ENCODE measurements around the gene IL24.

DNA sequence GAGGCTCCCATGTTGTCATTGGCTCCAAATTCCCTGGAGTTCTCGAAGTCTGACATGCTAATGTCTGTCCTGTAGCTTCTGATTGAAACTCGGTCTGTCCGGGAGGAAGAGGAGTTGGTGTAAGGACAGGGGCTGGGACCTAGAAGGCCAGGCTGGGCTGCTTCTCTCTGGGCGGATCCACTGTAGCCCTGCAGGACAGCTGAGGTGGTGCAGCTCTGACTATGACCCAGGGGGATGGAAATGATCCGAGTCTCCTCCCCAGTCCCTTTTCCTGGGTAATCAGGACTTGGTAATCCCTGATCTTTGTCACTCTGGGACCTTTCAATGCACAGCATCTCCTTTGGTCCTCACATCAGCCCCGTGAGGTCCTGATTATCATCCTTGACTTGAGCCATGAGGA, 34.5 kb downstream of the IL24 start:
- TF ChIP-seq, protein P1, sequence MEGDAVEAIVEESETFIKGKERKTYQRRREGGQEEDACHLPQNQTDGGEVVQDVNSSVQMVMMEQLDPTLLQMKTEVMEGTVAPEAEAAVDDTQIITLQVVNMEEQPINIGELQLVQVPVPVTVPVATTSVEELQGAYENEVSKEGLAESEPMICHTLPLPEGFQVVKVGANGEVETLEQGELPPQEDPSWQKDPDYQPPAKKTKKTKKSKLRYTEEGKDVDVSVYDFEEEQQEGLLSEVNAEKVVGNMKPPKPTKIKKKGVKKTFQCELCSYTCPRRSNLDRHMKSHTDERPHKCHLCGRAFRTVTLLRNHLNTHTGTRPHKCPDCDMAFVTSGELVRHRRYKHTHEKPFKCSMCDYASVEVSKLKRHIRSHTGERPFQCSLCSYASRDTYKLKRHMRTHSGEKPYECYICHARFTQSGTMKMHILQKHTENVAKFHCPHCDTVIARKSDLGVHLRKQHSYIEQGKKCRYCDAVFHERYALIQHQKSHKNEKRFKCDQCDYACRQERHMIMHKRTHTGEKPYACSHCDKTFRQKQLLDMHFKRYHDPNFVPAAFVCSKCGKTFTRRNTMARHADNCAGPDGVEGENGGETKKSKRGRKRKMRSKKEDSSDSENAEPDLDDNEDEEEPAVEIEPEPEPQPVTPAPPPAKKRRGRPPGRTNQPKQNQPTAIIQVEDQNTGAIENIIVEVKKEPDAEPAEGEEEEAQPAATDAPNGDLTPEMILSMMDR (IDR thresholded peaks at IDR 0.05) = no peak
- TF ChIP-seq POLR2A (IDR thresholded peaks at IDR 0.05) = no peak

Data from testis (tissue), 2 donors.